GM10248 (cell line): ENCODE measurements around the gene BMP15.

ENCODE experiments used
- CTCF ChIA-PET: fragments of 300-600 bp; sonication (Branson Sonifier 250); formaldehyde crosslinking; extraction: SDS; loops from one replicate; lab custom pipeline; 2021; ENCODE audit warnings: antibody characterized with exemption; lab: Yijun Ruan, JAX
- POLR2A ChIA-PET: fragments of 350-650 bp; sonication (Branson Sonifier 250); formaldehyde crosslinking; extraction: SDS; loops from one replicate; lab custom pipeline; 2020; ENCODE audit warnings: antibody characterized with exemption; lab: Yijun Ruan, JAX
- DNase-seq: peaks from one replicate; pipeline ENCODE4 v3.0.0; 2012; ENCODE audit errors: extremely low spot score
- TF ChIP-seq, protein P1 (sequence below): IDR thresholded peaks from 2 replicates; pipeline ENCODE4 v1.5.1; 2012; ENCODE audit warnings: mild to moderate bottlenecking, low read depth; ENCODE audit errors: extremely low read depth, missing control alignments, control extremely low read depth

BMP15 gene

DNA sequence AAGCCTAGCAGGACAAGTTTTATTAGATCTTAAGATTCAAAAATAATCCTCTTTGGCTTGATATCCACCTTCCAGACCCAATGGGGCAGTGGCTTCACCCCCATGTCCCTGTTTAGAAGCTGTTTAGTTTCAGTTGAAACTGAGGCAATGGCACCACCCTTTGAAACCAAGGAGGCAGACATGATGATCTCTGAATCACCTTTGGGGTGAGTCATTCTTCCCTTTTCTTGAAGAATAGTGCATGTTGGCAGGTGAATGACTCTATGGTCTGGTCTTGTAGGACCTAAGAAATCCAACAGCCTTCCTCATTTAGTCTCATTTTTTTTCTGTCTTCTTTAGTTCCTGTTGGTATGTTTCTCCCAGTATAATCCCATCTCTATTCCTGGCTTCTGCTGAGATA lies 29.5 kb upstream of the BMP15 start:
- CTCF ChIA-PET, result no interaction called here
- POLR2A ChIA-PET, result no interaction called here
- TF ChIP-seq, protein P1, sequence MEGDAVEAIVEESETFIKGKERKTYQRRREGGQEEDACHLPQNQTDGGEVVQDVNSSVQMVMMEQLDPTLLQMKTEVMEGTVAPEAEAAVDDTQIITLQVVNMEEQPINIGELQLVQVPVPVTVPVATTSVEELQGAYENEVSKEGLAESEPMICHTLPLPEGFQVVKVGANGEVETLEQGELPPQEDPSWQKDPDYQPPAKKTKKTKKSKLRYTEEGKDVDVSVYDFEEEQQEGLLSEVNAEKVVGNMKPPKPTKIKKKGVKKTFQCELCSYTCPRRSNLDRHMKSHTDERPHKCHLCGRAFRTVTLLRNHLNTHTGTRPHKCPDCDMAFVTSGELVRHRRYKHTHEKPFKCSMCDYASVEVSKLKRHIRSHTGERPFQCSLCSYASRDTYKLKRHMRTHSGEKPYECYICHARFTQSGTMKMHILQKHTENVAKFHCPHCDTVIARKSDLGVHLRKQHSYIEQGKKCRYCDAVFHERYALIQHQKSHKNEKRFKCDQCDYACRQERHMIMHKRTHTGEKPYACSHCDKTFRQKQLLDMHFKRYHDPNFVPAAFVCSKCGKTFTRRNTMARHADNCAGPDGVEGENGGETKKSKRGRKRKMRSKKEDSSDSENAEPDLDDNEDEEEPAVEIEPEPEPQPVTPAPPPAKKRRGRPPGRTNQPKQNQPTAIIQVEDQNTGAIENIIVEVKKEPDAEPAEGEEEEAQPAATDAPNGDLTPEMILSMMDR, result no peak
- no peak for DNase-seq

DNA sequence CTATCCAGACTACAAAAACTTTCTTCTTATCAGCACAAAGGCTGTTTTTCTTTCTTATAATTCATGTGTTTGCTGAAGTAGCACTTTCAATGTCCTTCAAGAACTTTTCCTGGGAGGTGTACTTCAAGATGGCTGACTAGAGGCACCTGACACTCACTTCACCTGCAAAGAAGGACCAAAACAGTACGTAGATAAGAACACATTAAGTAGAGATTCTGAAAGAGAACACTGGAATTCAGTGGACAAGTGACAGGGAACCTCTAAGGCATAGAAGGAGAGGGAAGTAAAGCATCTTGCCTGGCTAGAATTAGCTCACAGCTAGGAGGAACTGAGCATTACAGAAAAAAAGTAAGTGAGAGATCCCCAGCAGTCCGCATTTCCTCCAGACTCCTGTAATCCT lies 21.7 kb upstream of the BMP15 start:
- CTCF ChIA-PET, result no interaction called here
- POLR2A ChIA-PET, result no interaction called here
- no peak for DNase-seq
- TF ChIP-seq, protein P1, result no peak

DNA sequence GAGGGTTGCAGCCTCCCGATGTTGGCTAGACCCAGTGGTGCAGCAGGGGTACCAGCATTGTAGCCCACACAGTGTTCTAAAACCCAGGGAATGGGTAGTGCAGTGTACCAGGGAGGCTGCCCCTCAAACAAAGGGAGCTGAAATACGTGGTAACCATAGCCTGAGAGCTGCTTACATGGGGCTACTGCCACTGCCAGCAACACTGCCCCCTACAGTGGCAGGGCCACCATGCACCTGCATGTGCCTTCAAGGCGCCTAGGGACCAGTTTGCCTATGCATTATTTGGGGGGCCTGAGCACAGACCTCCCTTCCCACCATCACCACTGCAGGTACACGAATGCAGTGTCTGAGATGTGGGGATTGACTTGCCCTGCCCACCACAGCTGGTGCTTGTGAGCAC lies 21.0 kb upstream of the BMP15 start:
- CTCF ChIA-PET, result no interaction called here

DNA sequence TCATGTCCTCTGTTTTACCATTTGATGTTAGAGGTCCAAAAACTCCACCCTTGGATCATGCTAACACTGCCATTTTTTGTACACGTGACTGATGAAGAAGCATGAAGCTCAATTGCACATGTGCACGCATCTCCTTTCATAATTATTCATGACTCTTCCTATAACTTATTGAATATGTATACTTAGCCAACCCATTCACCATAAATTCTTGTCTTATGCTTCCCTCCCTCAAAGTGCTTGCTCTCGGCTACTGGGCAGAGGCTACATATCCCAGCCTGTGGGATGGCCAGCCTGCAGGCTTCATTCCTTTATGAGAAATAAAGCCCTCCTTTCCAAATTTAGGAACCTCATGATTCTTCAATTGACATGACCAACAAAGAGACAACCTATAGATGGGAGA lies 17.5 kb upstream of the BMP15 start:
- no peak for DNase-seq
- TF ChIP-seq, protein P1, result no peak
- CTCF ChIA-PET, result interaction anchor here (1.8 kb wide), 1 partner anchor 10 kb away, joined by 3 read pairs; no protein-coding TSS in a partner anchor
- POLR2A ChIA-PET, result no interaction called here

More for the DNA sequence above, 21.0 kb upstream of the BMP15 start:
- POLR2A ChIA-PET, result no interaction called here
- TF ChIP-seq, protein P1, result no peak
- DNase-seq, result no peak

DNA sequence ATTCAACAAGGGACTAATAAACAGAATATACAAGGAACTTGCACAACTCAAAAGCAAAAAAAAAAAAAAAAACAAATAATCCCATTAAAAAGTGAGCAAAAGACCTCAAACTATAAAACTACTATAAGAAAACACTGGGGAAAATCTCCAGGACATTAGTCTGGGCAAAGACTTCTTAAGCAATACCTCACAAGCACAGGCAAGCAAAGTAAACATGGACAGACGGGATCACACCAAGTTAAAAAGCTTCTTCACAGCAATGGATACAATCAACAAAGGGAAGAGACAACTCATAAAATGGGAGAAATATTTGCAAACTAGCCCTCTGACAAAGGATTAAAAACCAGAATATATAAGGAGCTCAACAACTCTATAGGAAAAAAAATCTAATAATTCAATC lies 17.1 kb upstream of the BMP15 start:
- DNase-seq, result no peak
- POLR2A ChIA-PET, result no interaction called here
- TF ChIP-seq, protein P1, result no peak
- CTCF ChIA-PET, result no interaction called here

DNA sequence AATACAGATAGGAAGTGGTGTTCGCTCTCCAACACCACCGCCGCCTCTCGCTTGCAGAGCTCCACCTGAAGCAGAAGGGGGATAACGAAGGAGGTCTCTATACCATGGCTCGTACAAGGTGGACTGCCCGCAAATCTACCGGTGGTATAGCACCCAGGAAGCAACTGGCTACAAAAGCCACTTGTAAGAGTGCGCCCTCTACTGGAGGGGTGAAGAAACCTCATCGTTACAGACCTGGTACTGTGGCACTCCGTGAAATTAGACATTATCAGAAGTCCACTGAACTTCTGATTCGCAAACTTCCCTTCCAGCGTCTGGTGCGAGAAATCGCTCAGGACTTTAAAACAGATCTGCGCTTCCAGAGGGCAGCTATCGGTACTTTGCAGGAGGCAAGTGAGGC lies 5.2 kb upstream of the BMP15 start:
- TF ChIP-seq, protein P1, result no peak
- POLR2A ChIA-PET, result no interaction called here
- CTCF ChIA-PET, result no interaction called here
- no peak for DNase-seq

DNA sequence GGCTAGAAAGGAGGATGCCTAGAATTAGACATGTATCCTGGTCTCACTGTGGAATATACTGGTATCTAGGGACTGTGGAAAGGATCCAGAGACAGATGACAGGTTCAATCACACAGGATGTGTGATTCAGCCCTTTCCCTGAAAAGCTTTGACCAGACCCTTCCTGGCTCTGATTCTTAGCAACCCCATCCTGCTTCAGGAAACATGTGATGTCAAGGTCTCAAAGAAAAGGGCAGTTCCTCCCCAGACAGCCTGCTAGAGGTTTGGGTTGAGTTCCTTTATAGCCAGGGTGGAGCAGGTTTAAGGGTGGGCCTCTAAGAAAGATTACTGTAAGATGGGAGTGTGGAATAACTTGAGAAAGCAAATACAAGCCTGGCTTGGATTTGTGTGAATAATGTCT lies 3.0 kb downstream of the BMP15 start:
- TF ChIP-seq, protein P1, result no peak
- no peak for DNase-seq
- ChIA-PET POLR2A (no interaction called here), CTCF (no interaction called here)
